Measurements from ENCODE around the gene SLC29A4. TPM values are rescaled to one million over a fixed set of nuclear protein-coding genes. Genes with fewer than 3 reads are reported as not detected.
"Not testable (repeated sequence)": the region's sequence is repeated elsewhere in the genome, so short reads cannot be mapped to it uniquely, and the experiment has no call there.

Gene SLC29A4
- total and polyA plus RNA-seq, 2 donors (not counting 3 experiments of a cell fraction or from before 2014, with no cell fraction given) = 5.2 to 7.7 TPM

GRCh38 chr7:5263066-5263465 is 19.7 kb upstream of the SLC29A4 start:
- H3K27ac ChIP-seq (ENCODE audit: insufficient read depth, low read depth, low read length); H3K27me3 ChIP-seq (ENCODE audit: control insufficient read depth in 2 of 2, insufficient read depth in 2 of 2, low read length in 2 of 2); DNase-seq (ENCODE audit: low read depth, low spot score); H3K4me2 ChIP-seq (ENCODE audit: insufficient read depth, low read length); H4K20me1 ChIP-seq (replicated peaks; ENCODE audit: control insufficient read depth, extremely low read depth, insufficient read depth, low read length); H3K9ac ChIP-seq (replicated peaks; ENCODE audit: extremely low read depth, insufficient read depth, low read length); CTCF ChIA-PET; BruUV-seq (replicated peaks); H3K79me2 ChIP-seq (ENCODE audit: control insufficient read depth, insufficient read depth, low read length); H3K9me3 ChIP-seq (replicated peaks; ENCODE audit: control insufficient read depth, insufficient read depth, low read length); H2AFZ ChIP-seq (ENCODE audit: low read depth, low read length); intact Hi-C loops (cut with micrococcal nuclease); POLR2A ChIA-PET; H3K4me3 ChIP-seq (replicated peaks in 1 of 3; ENCODE audit: insufficient read depth in 1 of 3, low read depth in 1 of 3, low read length in 3 of 3); dilution Hi-C loops (cut with MboI; ENCODE audit: extremely low pct_ligation_motif_present, low sequenced_read_pairs); H3K4me1 ChIP-seq (ENCODE audit: control insufficient read depth, extremely low read depth, insufficient read depth, low read length); H3K36me3 ChIP-seq (ENCODE audit: control insufficient read depth in 2 of 2, extremely low read depth in 1 of 2, insufficient read depth in 2 of 2, low read length in 2 of 2); FAIRE-seq; H3K9me1 ChIP-seq (replicated peaks; ENCODE audit: control insufficient read depth, extremely low read depth, insufficient read depth, low read length): not testable (repeated sequence)

DNA sequence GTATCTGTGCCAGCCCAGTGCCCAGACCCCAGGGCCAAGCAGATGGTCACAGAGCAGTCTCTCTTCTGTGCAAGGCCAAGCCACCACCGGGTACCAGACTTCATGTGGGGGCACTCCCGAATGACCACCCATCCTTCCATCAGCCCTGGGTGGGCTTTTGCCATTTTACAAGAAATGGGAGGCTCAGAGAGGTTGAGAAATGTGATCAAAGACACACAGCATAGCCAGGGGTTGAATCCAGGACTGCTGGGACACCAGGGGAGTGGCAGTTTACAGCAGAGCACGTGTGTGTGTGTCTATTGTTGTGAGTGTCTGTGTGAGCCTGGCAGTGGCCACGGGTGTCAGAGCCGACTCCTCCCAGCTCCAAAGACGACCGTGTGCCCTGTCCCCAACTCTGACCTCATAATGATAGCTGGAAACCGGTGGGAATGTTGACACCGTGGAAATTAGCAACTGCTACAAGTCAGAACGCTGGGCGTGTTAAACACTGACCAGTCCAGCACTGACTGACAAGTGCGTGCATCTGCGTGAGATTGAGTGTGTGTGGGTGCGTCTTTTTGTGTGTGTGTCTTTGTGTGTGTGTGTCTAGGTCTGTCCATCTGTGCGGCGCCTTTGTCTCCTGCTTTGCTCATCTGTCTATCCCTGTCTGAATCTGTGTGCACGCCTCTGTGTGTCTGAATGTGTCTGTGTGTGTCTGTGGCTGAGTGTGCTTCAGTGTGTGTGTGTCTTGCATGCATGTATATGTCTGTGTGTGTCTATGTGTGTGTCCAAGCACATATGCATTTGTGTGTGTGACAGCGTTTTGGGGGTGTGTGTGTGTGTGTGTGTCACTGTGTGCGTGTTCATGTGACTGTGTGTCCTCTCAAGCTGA is 17.2 kb upstream of the SLC29A4 start:
- Histone ChIP-seq H3K9me3 (replicated peaks; ENCODE audit: control insufficient read depth, insufficient read depth, low read length) (no peaks in the 10 kb centered on the region), H3K4me2 (ENCODE audit: insufficient read depth, low read length) (no peak overlapping the region), H3K36me3 (ENCODE audit: control insufficient read depth in 2 of 2, extremely low read depth in 1 of 2, insufficient read depth in 2 of 2, low read length in 2 of 2) (no peaks in the 10 kb centered on the region), H3K4me3 (replicated peaks in 1 of 3; ENCODE audit: insufficient read depth in 1 of 3, low read depth in 1 of 3, low read length in 3 of 3) (no peak overlapping the region), H2AFZ (ENCODE audit: low read depth, low read length) (no peak overlapping the region), H3K9me1 (replicated peaks; ENCODE audit: control insufficient read depth, extremely low read depth, insufficient read depth, low read length) (no peaks in the 10 kb centered on the region), H3K9ac (replicated peaks; ENCODE audit: extremely low read depth, insufficient read depth, low read length) (no peak overlapping the region), H3K4me1 (ENCODE audit: control insufficient read depth, extremely low read depth, insufficient read depth, low read length) (no peaks in the 10 kb centered on the region), H3K27me3 (ENCODE audit: control insufficient read depth in 2 of 2, insufficient read depth in 2 of 2, low read length in 2 of 2) (no peaks in the 10 kb centered on the region), H3K27ac (ENCODE audit: insufficient read depth, low read depth, low read length) (no peak overlapping the region), H3K79me2 (ENCODE audit: control insufficient read depth, insufficient read depth, low read length) (no peaks in the 10 kb centered on the region), H4K20me1 (replicated peaks; ENCODE audit: control insufficient read depth, extremely low read depth, insufficient read depth, low read length) (no peaks in the 10 kb centered on the region)
- BruUV-seq (replicated peaks) = no TSS peak
- FAIRE-seq (no peak), DNase-seq (ENCODE audit: low read depth, low spot score) (no peak)
- ChIA-PET POLR2A (no interaction called here), CTCF (no interaction called here)
- intact Hi-C loops (cut with micrococcal nuclease) (no loop called here), dilution Hi-C loops (cut with MboI; ENCODE audit: extremely low pct_ligation_motif_present, low sequenced_read_pairs) (no loop called here)
- TF ChIP-seq MYC (IDR thresholded peaks at IDR 0.05; ENCODE audit: low read depth, low read length) (no peak), CTCF (IDR thresholded peaks at IDR 0.05; ENCODE audit: extremely low read depth in 1 of 2, insufficient read depth in 1 of 2, low read depth in 1 of 2, low read length in 2 of 2) (no peak), JUN (IDR thresholded peaks at IDR 0.05; ENCODE audit: borderline replicate concordance, insufficient read depth, insufficient read length, low read depth) (no peak), GATA2 (IDR thresholded peaks at IDR 0.05; ENCODE audit: insufficient read depth, insufficient read length, low read depth, low read length) (no peak), POLR2AphosphoS5 (IDR thresholded peaks at IDR 0.05; ENCODE audit: insufficient read depth, low read depth, low read length) (no peak), POLR2A (IDR thresholded peaks at IDR 0.05; ENCODE audit: low read depth, low read length) (no peak), FOS (IDR thresholded peaks at IDR 0.05; ENCODE audit: borderline replicate concordance, insufficient read depth, low read length) (no peak), EZH2 (IDR thresholded peaks at IDR 0.05; ENCODE audit: borderline replicate concordance, low read depth, low read length, severe bottlenecking) (no peak)
- TF ChIP-seq, protein P1, sequence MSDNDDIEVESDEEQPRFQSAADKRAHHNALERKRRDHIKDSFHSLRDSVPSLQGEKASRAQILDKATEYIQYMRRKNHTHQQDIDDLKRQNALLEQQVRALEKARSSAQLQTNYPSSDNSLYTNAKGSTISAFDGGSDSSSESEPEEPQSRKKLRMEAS (IDR thresholded peaks at IDR 0.05; ENCODE audit: insufficient read depth, insufficient read length) = no peak

Measured in endothelial cell of umbilical vein (primary cell).